Transverse colon (tissue), 4 donors: Measurements from ENCODE around the gene PRCD.

Source experiments
- EP300 ChIP-seq: sonication (generic); formaldehyde crosslinking; IDR thresholded peaks from one replicate; pipeline ENCODE4 v1.6.1; 2017; ENCODE audit warnings: antibody characterized with exemption, low read depth
- POLR2A ChIP-seq: fragments of 450-650 bp; IDR thresholded peaks from one replicate; pipeline ENCODE4 v1.6.1; 2016; ENCODE audit warnings: antibody characterized with exemption, mild to moderate bottlenecking, moderate library complexity
- POLR2AphosphoS5 ChIP-seq, 3 donors: sonication (generic); formaldehyde crosslinking; IDR thresholded peaks; one replicate each; pipeline ENCODE4 v1.6.1; 2016; ENCODE audit warnings: antibody characterized with exemption in 3 of 3
- TF ChIP-seq, protein P1 (sequence below), 5 experiments: fragments of 200-600 bp in 3 of 5; fragments of 450-650 bp in 2 of 5; sonication (generic) in 3 of 5; IDR thresholded peaks; 1 replicate in 2 of 5; 2 replicates in 3 of 5; pipeline ENCODE4 v1.5.1; 2016 to 2017; ENCODE audit warnings: antibody characterized with exemption in 5 of 5, inconsistent platforms in 3 of 5, mild to moderate bottlenecking in 2 of 5, moderate library complexity in 1 of 5

DNA sequence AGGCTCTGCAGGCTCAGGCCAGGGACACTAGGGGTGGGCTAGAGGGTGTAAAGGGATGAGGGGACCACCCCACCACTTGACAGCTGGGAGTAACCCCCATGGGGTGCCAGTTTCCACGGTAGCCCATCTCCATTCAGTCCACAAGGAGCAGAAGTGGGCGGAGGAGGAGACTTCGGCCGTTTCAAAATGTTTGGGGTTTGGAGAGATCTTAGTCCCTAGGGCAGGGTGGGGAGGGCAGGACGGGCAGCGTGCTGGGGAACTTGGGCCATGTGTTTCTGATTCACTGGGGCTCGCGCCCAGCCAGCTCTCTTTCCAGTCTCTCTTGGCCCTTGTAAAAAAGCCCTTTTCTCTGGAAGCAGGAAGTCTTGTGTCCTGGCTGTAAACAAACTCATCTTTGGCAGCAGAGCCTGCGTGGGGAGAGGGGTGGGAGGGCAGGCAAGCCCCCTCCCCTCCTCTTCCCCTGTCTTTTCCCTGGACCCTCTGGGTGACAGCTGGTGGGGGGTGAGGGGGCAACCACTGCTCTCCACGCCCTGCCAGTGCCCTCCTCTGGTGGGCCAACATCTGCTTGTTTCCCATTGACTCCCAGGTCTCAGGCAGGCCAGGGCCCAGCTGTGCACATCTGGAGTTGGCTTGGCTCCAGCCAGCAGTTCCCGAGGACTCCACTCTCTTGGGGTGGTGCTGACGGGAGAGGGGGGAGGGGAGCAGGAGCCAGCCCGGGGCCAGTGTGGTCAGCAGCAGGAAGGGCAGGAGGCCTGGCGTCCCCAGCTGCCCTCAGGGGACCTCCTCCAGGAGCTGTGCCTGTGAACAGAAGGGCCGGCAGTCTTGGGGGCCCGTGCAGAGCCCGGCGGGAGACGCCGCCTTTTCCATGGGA, 10.4 kb upstream of the PRCD start:
- TF ChIP-seq, protein P1, sequence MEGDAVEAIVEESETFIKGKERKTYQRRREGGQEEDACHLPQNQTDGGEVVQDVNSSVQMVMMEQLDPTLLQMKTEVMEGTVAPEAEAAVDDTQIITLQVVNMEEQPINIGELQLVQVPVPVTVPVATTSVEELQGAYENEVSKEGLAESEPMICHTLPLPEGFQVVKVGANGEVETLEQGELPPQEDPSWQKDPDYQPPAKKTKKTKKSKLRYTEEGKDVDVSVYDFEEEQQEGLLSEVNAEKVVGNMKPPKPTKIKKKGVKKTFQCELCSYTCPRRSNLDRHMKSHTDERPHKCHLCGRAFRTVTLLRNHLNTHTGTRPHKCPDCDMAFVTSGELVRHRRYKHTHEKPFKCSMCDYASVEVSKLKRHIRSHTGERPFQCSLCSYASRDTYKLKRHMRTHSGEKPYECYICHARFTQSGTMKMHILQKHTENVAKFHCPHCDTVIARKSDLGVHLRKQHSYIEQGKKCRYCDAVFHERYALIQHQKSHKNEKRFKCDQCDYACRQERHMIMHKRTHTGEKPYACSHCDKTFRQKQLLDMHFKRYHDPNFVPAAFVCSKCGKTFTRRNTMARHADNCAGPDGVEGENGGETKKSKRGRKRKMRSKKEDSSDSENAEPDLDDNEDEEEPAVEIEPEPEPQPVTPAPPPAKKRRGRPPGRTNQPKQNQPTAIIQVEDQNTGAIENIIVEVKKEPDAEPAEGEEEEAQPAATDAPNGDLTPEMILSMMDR (IDR thresholded peaks at IDR 0.05) = no peak
- TF ChIP-seq POLR2AphosphoS5 (IDR thresholded peaks at IDR 0.05) (peak in 2 of 3 donors; percentile 53 to 76), POLR2A (no peak), EP300 (no peak)
